NCI-H345 (cell line): Measurements from ENCODE around the gene ANO5.

ENCODE experiments used
- DNase-seq: peaks from one replicate; lab custom pipeline; 2025; lab: John Stamatoyannopoulos, UW

ANO5 gene

GRCh38 chr11:22331771-22332170 lies 138.9 kb downstream of the ANO5 start:
- DNase-seq = no peak
